A549 (cell line): Measurements from ENCODE around the gene MARCO.

ENCODE experiments used
- CBX2 ChIP-seq: fragments of 200-600 bp; sonication (generic); IDR thresholded peaks from 2 replicates; pipeline ENCODE4 v1.6.1; 2016; ENCODE audit warnings: low read depth, mild to moderate bottlenecking, borderline replicate concordance
- CTCF ChIP-seq: fragments of >200 bp; sonication (Bioruptor Twin); formaldehyde crosslinking; IDR thresholded peaks from 3 replicates; pipeline ENCODE4 v1.5.1; 2016
- ELK1 ChIP-seq: fragments of 150-350 bp; IDR thresholded peaks from 2 replicates; pipeline ENCODE4 v1.6.1; 2014; ENCODE audit warnings: low read depth, mild to moderate bottlenecking, low read length
- EP300 ChIP-seq, 2 experiments: fragments of >200 bp; sonication (Bioruptor Twin); formaldehyde crosslinking; IDR thresholded peaks; 2 replicates in 1 of 2; 3 replicates in 1 of 2; pipeline ENCODE4 v1.6.1; 2016 to 2017
- HDAC2 ChIP-seq: fragments of 200-600 bp; sonication (generic); IDR thresholded peaks from 2 replicates; pipeline ENCODE4 v1.6.1; 2016
- JUN ChIP-seq, 2 experiments: fragments of >200 bp; sonication (Bioruptor Twin); formaldehyde crosslinking; IDR thresholded peaks; 2 replicates in 1 of 2; 3 replicates in 1 of 2; pipeline ENCODE4 v1.6.1; 2016 to 2017
- NR3C1 ChIP-seq: fragments of >200 bp; sonication (Bioruptor Twin); formaldehyde crosslinking; IDR thresholded peaks from 3 replicates; pipeline ENCODE4 v1.6.1; 2017
- POLR2A ChIP-seq: IDR thresholded peaks from 2 replicates; pipeline ENCODE4 v1.6.1; 2012; ENCODE audit warnings: mild to moderate bottlenecking, low read length
- RCOR1 ChIP-seq: fragments of 150-350 bp; IDR thresholded peaks from 2 replicates; pipeline ENCODE4 v1.6.1; 2014; ENCODE audit warnings: antibody characterized with exemption, low read length, low read depth
- ZC3H11A ChIP-seq: fragments of 450-650 bp; IDR thresholded peaks from 2 replicates; pipeline ENCODE4 v1.6.1; 2014; ENCODE audit warnings: antibody characterized with exemption, mild to moderate bottlenecking
- TF ChIP-seq, protein P1 (sequence below): IDR thresholded peaks from 2 replicates; pipeline ENCODE4 v1.6.1; 2012
- TF ChIP-seq, protein P2 (sequence below): fragments of >200 bp; sonication (Bioruptor Twin); formaldehyde crosslinking; IDR thresholded peaks from 2 replicates; pipeline ENCODE4 v1.6.1; 2016

DNA sequence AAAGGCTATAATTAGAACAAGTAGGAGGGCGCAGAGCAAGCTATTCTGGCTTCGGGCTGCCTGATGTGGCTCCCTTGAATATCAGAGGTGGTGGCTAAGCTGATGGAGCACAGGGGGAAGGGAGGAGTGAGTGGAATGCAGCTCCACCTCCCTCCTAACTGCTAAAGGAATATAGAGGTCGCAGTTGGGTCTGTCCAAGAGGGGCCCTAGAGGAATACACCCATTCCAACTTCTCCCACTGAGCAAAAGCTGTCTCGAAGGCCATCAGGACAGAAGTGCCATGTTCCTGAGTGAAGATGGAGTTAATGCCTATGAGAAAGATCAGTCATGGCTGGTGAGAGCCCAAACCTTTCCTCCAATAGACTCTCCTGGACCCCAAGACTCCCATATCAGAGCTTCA, 32.8 kb upstream of the MARCO start:
- TF ChIP-seq JUN (IDR thresholded peaks at IDR 0.05), result no peak
- TF ChIP-seq ZC3H11A, result no peak
- no peak for TF ChIP-seq POLR2A
- TF ChIP-seq CTCF, result no peak
- no peak for TF ChIP-seq RCOR1
- TF ChIP-seq CBX2, result no peak
- TF ChIP-seq, protein P1, sequence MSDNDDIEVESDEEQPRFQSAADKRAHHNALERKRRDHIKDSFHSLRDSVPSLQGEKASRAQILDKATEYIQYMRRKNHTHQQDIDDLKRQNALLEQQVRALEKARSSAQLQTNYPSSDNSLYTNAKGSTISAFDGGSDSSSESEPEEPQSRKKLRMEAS, result no peak
- no peak for TF ChIP-seq NR3C1
- no peak for TF ChIP-seq EP300 (IDR thresholded peaks at IDR 0.05)
- TF ChIP-seq ELK1, result no peak
- no peak for TF ChIP-seq HDAC2
- TF ChIP-seq, protein P2, sequence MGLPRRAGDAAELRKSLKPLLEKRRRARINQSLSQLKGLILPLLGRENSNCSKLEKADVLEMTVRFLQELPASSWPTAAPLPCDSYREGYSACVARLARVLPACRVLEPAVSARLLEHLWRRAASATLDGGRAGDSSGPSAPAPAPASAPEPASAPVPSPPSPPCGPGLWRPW, result no peak
